HCT116 (cell line): ENCODE results near the gene WDR62.

ENCODE experiments used
- CTCF ChIP-seq, 3 experiments: fragments of 200-600 bp in 1 of 3; sonication (generic) in 1 of 3; IDR thresholded peaks in 2 of 3; conservative IDR thresholded peaks in 1 of 3; 2 replicates each; pipeline ENCODE4 v1.5.1; 2012 to 2017; ENCODE audit warnings: low read depth in 2 of 3, low read length in 2 of 3, antibody characterized with exemption in 1 of 3, borderline replicate concordance in 1 of 3, control low read depth in 1 of 3, mild to moderate bottlenecking in 1 of 3, mixed read lengths in 1 of 3, mixed run types in 1 of 3, moderate library complexity in 1 of 3; ENCODE audit not compliant: insufficient read depth in 1 of 3
- EGR1 ChIP-seq: IDR thresholded peaks from 2 replicates; pipeline ENCODE4 v1.6.1; 2012; ENCODE audit warnings: low read depth
- EZH2 ChIP-seq: fragments of 200-600 bp; sonication (generic); IDR thresholded peaks from 2 replicates; pipeline ENCODE4 v1.6.1; 2017; ENCODE audit warnings: antibody characterized with exemption, mixed run types
- POLR2A ChIP-seq: IDR thresholded peaks from 2 replicates; pipeline ENCODE4 v1.7.0; 2011; ENCODE audit warnings: borderline replicate concordance; ENCODE audit not compliant: insufficient read depth, insufficient read length; ENCODE audit errors: extremely low read depth
- POLR2AphosphoS5 ChIP-seq: IDR thresholded peaks from 2 replicates; pipeline ENCODE4 v1.6.1; 2011; ENCODE audit warnings: mild to moderate bottlenecking, low read depth, low read length, moderate library complexity
- REST ChIP-seq: IDR thresholded peaks from 2 replicates; pipeline ENCODE4 v1.6.1; 2012; ENCODE audit warnings: low read depth
- SRF ChIP-seq: IDR thresholded peaks from 2 replicates; pipeline ENCODE4 v1.6.1; 2012; ENCODE audit warnings: low read depth
- YY1 ChIP-seq: IDR thresholded peaks from 2 replicates; pipeline ENCODE4 v1.6.1; 2011; ENCODE audit warnings: low read length, low read depth, moderate library complexity, mild to moderate bottlenecking; ENCODE audit not compliant: insufficient replicate concordance; ENCODE audit errors: extremely low read depth
- ZFX ChIP-seq: fragments of 450-650 bp; IDR thresholded peaks from 2 replicates; pipeline ENCODE4 v1.6.1; 2017

DNA sequence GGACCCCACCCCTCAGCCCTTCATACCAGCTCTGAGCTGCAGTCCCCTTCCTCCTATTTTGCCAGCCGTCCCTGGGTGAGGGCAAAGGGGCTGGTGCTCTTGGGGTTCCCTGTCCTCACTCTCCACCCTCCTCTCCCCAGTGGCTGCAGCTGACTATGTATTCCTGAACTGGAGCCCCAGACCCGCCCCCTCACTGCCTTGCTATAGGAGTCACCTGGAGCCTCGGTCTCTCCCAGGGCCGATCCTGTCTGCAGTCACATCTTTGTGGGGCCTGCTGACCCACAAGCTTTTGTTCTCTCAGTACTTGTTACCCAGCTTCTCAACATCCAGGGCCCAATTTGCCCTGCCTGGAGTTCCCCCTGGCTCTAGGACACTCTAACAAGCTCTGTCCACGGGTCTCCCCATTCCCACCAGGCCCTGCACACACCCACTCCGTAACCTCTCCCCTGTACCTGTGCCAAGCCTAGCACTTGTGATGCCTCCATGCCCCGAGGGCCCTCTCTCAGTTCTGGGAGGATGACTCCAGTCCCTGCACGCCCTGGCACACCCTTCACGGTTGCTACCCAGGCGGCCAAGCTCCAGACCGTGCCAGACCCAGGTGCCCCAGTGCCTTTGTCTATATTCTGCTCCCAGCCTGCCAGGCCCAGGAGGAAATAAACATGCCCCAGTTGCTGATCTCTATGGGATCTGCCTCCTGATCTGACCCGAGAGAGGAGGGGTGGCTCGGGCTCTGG lies 95.1 kb downstream of the WDR62 start:
- TF ChIP-seq CTCF (IDR thresholded peaks at IDR 0.05 in 2 of 3, conservative IDR thresholded peaks at IDR 0.05 in 1 of 3; ENCODE audit: borderline replicate concordance in 1 of 3, insufficient read depth in 1 of 3, low read depth in 2 of 3, low read length in 2 of 3) (no peak), EZH2 (no peak), EGR1 (no peak), ZFX (no peak), POLR2AphosphoS5 (no peak), YY1 (no peak), SRF (no peak), POLR2A (no peak), REST (no peak)
